Endothelial cell of umbilical vein (primary cell): ENCODE measurements around the gene NXPH4. TPM values are rescaled to one million over a fixed set of nuclear protein-coding genes. Genes with fewer than 3 reads are reported as not detected.

Experiments used
- BruUV-seq: library from RNA; stranded (reverse); fragments of 400-500 nt; replicated peaks from 2 replicates; lab custom pipeline; 2021; lab: Mats Ljungman, UMichigan
- CTCF ChIA-PET: fragments of 300-600, 350-600 bp; sonication (Branson Sonifier 250); formaldehyde crosslinking; loops from one replicate; lab custom pipeline; 2021; ENCODE audit warnings: antibody characterized with exemption, inconsistent platforms; lab: Charles Lee
- POLR2A ChIA-PET: fragments of 300-600, 350-600 bp; sonication (Branson Sonifier 250); formaldehyde crosslinking; loops from one replicate; lab custom pipeline; 2021; ENCODE audit warnings: antibody characterized with exemption, inconsistent platforms; lab: Charles Lee
- DNase-seq: peaks from one replicate; pipeline ENCODE4 v3.0.0-alpha.2; 2011; ENCODE audit warnings: low read depth, low spot score
- FAIRE-seq: peaks from 2 replicates; lab custom pipeline; 2011; peaks lifted over from hg19 to GRCh38; lab: Jason Lieb, UNC
- H2AFZ ChIP-seq: 2 replicates; pipeline ENCODE4 v1.6.0; 2012; ENCODE audit warnings: low read depth, low read length, control low read depth, inconsistent platforms
- H3K27ac ChIP-seq: 2 replicates; pipeline ENCODE4 v1.5.1; 2011; ENCODE audit warnings: low read depth, mild to moderate bottlenecking, control low read depth, low read length, moderate library complexity; ENCODE audit not compliant: insufficient read depth
- H3K27me3 ChIP-seq, 2 experiments: 2 replicates each; pipeline versions ENCODE4 v1.6.0 to v1.6.1; 2011; ENCODE audit warnings: low read length in 2 of 2, mixed read lengths in 1 of 2; ENCODE audit not compliant: control insufficient read depth in 2 of 2, insufficient read depth in 2 of 2
- H3K36me3 ChIP-seq, 2 experiments: 2 replicates in 1 of 2; 3 replicates in 1 of 2; pipeline ENCODE4 v1.5.1; 2011; ENCODE audit warnings: low read length in 2 of 2, mild to moderate bottlenecking in 1 of 2, moderate library complexity in 1 of 2; ENCODE audit not compliant: control insufficient read depth in 2 of 2, insufficient read depth in 2 of 2; ENCODE audit errors: extremely low read depth in 1 of 2
- H3K4me1 ChIP-seq: 3 replicates; pipeline ENCODE4 v1.5.1; 2011; ENCODE audit warnings: mild to moderate bottlenecking, low read length; ENCODE audit not compliant: control insufficient read depth, insufficient read depth; ENCODE audit errors: extremely low read depth
- H3K4me2 ChIP-seq: 2 replicates; pipeline ENCODE4 v1.6.1; 2011; ENCODE audit warnings: low read length, control low read depth, mixed read lengths; ENCODE audit not compliant: insufficient read depth
- H3K4me3 ChIP-seq, 3 experiments: fragments of 200-600 bp in 1 of 3; sonication (generic), shearing (Covaris generic) in 1 of 3; replicated peaks in 1 of 3; 2 replicates each; pipeline ENCODE4 v1.5.1; 2011 to 2016; ENCODE audit warnings: control low read depth in 3 of 3, low read length in 3 of 3, mild to moderate bottlenecking in 2 of 3, inconsistent platforms in 1 of 3, low read depth in 1 of 3, moderate library complexity in 1 of 3; ENCODE audit not compliant: insufficient read depth in 1 of 3
- H3K79me2 ChIP-seq: 2 replicates; pipeline ENCODE4 v1.6.0; 2012; ENCODE audit warnings: low read length, inconsistent platforms; ENCODE audit not compliant: control insufficient read depth, insufficient read depth
- H3K9ac ChIP-seq: replicated peaks from 2 replicates; pipeline ENCODE3; 2011; ENCODE audit warnings: low read length, control low read depth; ENCODE audit not compliant: insufficient read depth; ENCODE audit errors: extremely low read depth
- H3K9me1 ChIP-seq: replicated peaks from 3 replicates; pipeline ENCODE4 v1.6.0; 2011; ENCODE audit warnings: mild to moderate bottlenecking, low read length; ENCODE audit not compliant: control insufficient read depth, insufficient read depth; ENCODE audit errors: extremely low read depth
- H3K9me3 ChIP-seq: replicated peaks from 2 replicates; pipeline ENCODE4 v1.5.1; 2012; ENCODE audit warnings: low read length, inconsistent platforms; ENCODE audit not compliant: control insufficient read depth, insufficient read depth
- H4K20me1 ChIP-seq: replicated peaks from 2 replicates; pipeline ENCODE3; 2011; ENCODE audit warnings: mild to moderate bottlenecking, low read length; ENCODE audit not compliant: control insufficient read depth, insufficient read depth; ENCODE audit errors: extremely low read depth
- EZH2 ChIP-seq: IDR thresholded peaks from 2 replicates; pipeline ENCODE4 v1.6.1; 2012; ENCODE audit warnings: borderline replicate concordance, low read depth, mild to moderate bottlenecking, moderate library complexity, low read length, inconsistent platforms; ENCODE audit not compliant: severe bottlenecking
- FOS ChIP-seq: IDR thresholded peaks from 2 replicates; pipeline ENCODE4 v1.6.1; 2011; ENCODE audit warnings: mild to moderate bottlenecking, low read length, moderate library complexity, borderline replicate concordance; ENCODE audit not compliant: insufficient read depth
- GATA2 ChIP-seq: IDR thresholded peaks from 2 replicates; pipeline ENCODE4 v1.7.0; 2011; ENCODE audit warnings: low read depth, mild to moderate bottlenecking, moderate library complexity, mixed read lengths, low read length; ENCODE audit not compliant: insufficient read length, insufficient read depth
- JUN ChIP-seq: IDR thresholded peaks from 2 replicates; pipeline ENCODE4 v1.6.1; 2011; ENCODE audit warnings: borderline replicate concordance, low read depth; ENCODE audit not compliant: insufficient read length, insufficient read depth
- MYC ChIP-seq: IDR thresholded peaks from one replicate; pipeline ENCODE4 v1.6.1; 2011; ENCODE audit warnings: mild to moderate bottlenecking, low read depth, low read length
- POLR2A ChIP-seq: IDR thresholded peaks from 2 replicates; pipeline ENCODE4 v1.6.1; 2012; ENCODE audit warnings: low read depth, mild to moderate bottlenecking, control low read depth, low read length
- POLR2AphosphoS5 ChIP-seq: IDR thresholded peaks from 2 replicates; pipeline ENCODE4 v1.6.1; 2012; ENCODE audit warnings: low read depth, mild to moderate bottlenecking, control low read depth, low read length, moderate library complexity; ENCODE audit not compliant: insufficient read depth
- dilution Hi-C: fragments of 300-500 bp; cut with MboI; formaldehyde crosslinking; loops from one replicate; pipeline ENCODE4 v1.15.0; 2019; ENCODE audit warnings: low sequenced_read_pairs; ENCODE audit not compliant: extremely low pct_ligation_motif_present
- intact Hi-C: fragments of 100-400 bp; cut with micrococcal nuclease; formaldehyde crosslinking; loops from one replicate; pipeline ENCODE4 v1.10.0; 2022
- polyA plus RNA-seq, 4 experiments: library from polyadenylated mRNA; depleted of rRNA in 3 of 4; stranded (reverse) in 3 of 4; unstranded in 1 of 4; fragments of >200 nt; gene quantifications; 2 replicates each; pipeline versions ENCODE4 v1.2.1 to v1.2.3, GENCODE V29; 2011 to 2012; ENCODE audit warnings: missing spikeins in 1 of 4
- total RNA-seq: library from RNA; stranded (reverse); gene quantifications from 2 replicates; pipeline ENCODE4 v1.2.3, GENCODE V29; 2021
- TF ChIP-seq, protein P1 (sequence below), 2 donors: IDR thresholded peaks; 1 replicate in 1 of 2; 2 replicates in 1 of 2; pipeline ENCODE4 v1.5.1; 2011; ENCODE audit warnings: low read length in 2 of 2, mild to moderate bottlenecking in 2 of 2, moderate library complexity in 2 of 2, control low read depth in 1 of 2, inconsistent platforms in 1 of 2, low read depth in 1 of 2; ENCODE audit not compliant: insufficient read depth in 1 of 2; ENCODE audit errors: extremely low read depth in 1 of 2
- TF ChIP-seq, protein P2 (sequence below): IDR thresholded peaks from 2 replicates; pipeline ENCODE4 v1.6.1; 2011; ENCODE audit not compliant: insufficient read depth, insufficient read length

Gene NXPH4
- total and polyA plus RNA-seq, 2 donors (not counting 3 experiments of a cell fraction or from before 2014, with no cell fraction given): 0.07 TPM; not detected in 1

DNA sequence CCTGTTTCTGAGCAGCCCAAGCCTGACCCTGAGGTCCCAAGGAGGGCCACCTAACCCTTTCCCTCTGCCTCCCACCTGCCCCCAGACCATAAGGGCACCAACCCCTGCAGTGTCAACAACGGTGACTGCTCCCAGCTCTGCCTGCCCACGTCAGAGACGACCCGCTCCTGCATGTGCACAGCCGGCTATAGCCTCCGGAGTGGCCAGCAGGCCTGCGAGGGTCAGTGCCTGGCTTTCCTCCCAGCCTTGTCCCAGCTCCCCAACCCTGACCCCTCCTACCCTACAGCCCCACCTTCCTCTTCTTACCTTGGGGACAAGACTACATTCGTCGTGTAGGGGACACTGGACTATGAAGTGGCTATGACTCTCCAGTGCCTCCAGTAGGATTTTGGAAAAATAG, 35.5 kb upstream of the NXPH4 start:
- Histone ChIP-seq H3K4me2 (no peak overlapping the region), H3K9me1 (no peaks in the 10 kb centered on the region), H2AFZ (no peak overlapping the region), H4K20me1 (no peaks in the 10 kb centered on the region), H3K27me3 (peaks cover 2 to 5% of the 10 kb centered on the region in 2 experiments), H3K27ac (no peak overlapping the region), H3K4me3 (no peak overlapping the region), H3K9ac (no peak overlapping the region), H3K36me3 (no peaks in the 10 kb centered on the region), H3K4me1 (no peaks in the 10 kb centered on the region), H3K79me2 (no peaks in the 10 kb centered on the region), H3K9me3 (no peaks in the 10 kb centered on the region)
- BruUV-seq: no TSS peak
- ChIA-PET CTCF (interaction anchor here (3.9 to 10.3 kb wide), 5 partner anchors 9 to 112 kb away, joined by 34 to 164 read pairs (median 94); partner anchors contain the start of genes LRP1 and STAT6), POLR2A (no interaction called here)
- dilution Hi-C loops: no loop called here
- intact Hi-C loops: no loop called here
- FAIRE-seq (no peak), DNase-seq (no peak)
- TF ChIP-seq POLR2A (no peak), POLR2AphosphoS5 (no peak), FOS (no peak), MYC (no peak), EZH2 (no peak), JUN (no peak), GATA2 (no peak)
- TF ChIP-seq, protein P1, sequence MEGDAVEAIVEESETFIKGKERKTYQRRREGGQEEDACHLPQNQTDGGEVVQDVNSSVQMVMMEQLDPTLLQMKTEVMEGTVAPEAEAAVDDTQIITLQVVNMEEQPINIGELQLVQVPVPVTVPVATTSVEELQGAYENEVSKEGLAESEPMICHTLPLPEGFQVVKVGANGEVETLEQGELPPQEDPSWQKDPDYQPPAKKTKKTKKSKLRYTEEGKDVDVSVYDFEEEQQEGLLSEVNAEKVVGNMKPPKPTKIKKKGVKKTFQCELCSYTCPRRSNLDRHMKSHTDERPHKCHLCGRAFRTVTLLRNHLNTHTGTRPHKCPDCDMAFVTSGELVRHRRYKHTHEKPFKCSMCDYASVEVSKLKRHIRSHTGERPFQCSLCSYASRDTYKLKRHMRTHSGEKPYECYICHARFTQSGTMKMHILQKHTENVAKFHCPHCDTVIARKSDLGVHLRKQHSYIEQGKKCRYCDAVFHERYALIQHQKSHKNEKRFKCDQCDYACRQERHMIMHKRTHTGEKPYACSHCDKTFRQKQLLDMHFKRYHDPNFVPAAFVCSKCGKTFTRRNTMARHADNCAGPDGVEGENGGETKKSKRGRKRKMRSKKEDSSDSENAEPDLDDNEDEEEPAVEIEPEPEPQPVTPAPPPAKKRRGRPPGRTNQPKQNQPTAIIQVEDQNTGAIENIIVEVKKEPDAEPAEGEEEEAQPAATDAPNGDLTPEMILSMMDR (IDR thresholded peaks at IDR 0.05; ENCODE audit: extremely low read depth in 1 of 2, insufficient read depth in 1 of 2, low read depth in 1 of 2, low read length in 2 of 2): no peak
- TF ChIP-seq, protein P2, sequence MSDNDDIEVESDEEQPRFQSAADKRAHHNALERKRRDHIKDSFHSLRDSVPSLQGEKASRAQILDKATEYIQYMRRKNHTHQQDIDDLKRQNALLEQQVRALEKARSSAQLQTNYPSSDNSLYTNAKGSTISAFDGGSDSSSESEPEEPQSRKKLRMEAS: no peak
